Smooth muscle cell (in vitro differentiated cells): ENCODE measurements around the gene RPS5. TPM values are rescaled to one million over a fixed set of nuclear protein-coding genes. Genes with fewer than 3 reads are reported as not detected.
"Not testable (repeated sequence)": the region's sequence is repeated elsewhere in the genome, so short reads cannot be mapped to it uniquely, and the experiment has no call there.

Experiments
- DNase-seq: peaks from one replicate; lab custom pipeline; 2025; ENCODE audit not compliant: unreplicated experiment; lab: John Stamatoyannopoulos, UW
- H2AFZ ChIP-seq: fragments of 200-600 bp; sonication (generic); 2 replicates; pipeline ENCODE4 v1.6.0; 2016; ENCODE audit warnings: antibody characterized with exemption, low read depth, mild to moderate bottlenecking
- H3F3A ChIP-seq: fragments of 200-600 bp; sonication (generic); 2 replicates; pipeline ENCODE4 v1.6.0; 2017; ENCODE audit warnings: antibody characterized with exemption, low read depth
- H3K27ac ChIP-seq: fragments of 200-600 bp; sonication (generic); 2 replicates; pipeline ENCODE4 v1.5.1; 2016; ENCODE audit warnings: low read depth, mild to moderate bottlenecking
- H3K27me3 ChIP-seq: fragments of 200-600 bp; sonication (generic); 2 replicates; pipeline ENCODE4 v1.6.1; 2016; ENCODE audit warnings: low read depth, mild to moderate bottlenecking
- H3K36me3 ChIP-seq: fragments of 200-600 bp; sonication (generic); 2 replicates; pipeline ENCODE4 v1.5.1; 2016; ENCODE audit warnings: low read depth
- H3K4me1 ChIP-seq: fragments of 200-600 bp; sonication (generic); 2 replicates; pipeline ENCODE4 v1.5.1; 2016; ENCODE audit warnings: low read depth
- H3K4me2 ChIP-seq: fragments of 200-600 bp; sonication (generic); 2 replicates; pipeline ENCODE4 v1.6.0; 2016; ENCODE audit warnings: mild to moderate bottlenecking
- H3K4me3 ChIP-seq: fragments of 200-600 bp; sonication (generic); 2 replicates; pipeline ENCODE4 v1.5.1; 2016; ENCODE audit warnings: mild to moderate bottlenecking
- H3K79me2 ChIP-seq: fragments of 200-600 bp; sonication (generic); 2 replicates; pipeline ENCODE4 v1.6.0; 2016; ENCODE audit warnings: low read depth, mild to moderate bottlenecking
- H3K9ac ChIP-seq: fragments of 200-600 bp; sonication (generic); 2 replicates; pipeline ENCODE4 v1.6.0; 2016; ENCODE audit warnings: low read depth
- H3K9me3 ChIP-seq: fragments of 200-600 bp; sonication (generic); replicated peaks from 2 replicates; pipeline ENCODE4 v1.5.1; 2016; ENCODE audit warnings: low read depth
- H4K20me1 ChIP-seq: fragments of 200-600 bp; sonication (generic); 2 replicates; pipeline ENCODE4 v1.6.0; 2016; ENCODE audit warnings: low read depth
- WGBS: methylation state at CpG from one replicate; pipeline ENCODE4 v1.1.7; 2016; ENCODE audit warnings: low lambda C conversion rate; 5-methylcytosine and 5-hydroxymethylcytosine counted together
- polyA plus RNA-seq: library from polyadenylated mRNA; unstranded; fragments of >200 nt; fragmentation: Nextera tagmentation; extraction: Ambion mirVana; gene quantifications from 2 replicates; pipeline ENCODE4 v1.2.1, GENCODE V29; 2016
- total RNA-seq: library from RNA; depleted of rRNA; stranded (reverse); fragments of >200 nt; gene quantifications from 2 replicates; pipeline ENCODE4 v1.2.3, GENCODE V29; 2014
- TF ChIP-seq, protein P1 (sequence below): fragments of 200-600 bp; sonication (generic); IDR thresholded peaks from 2 replicates; pipeline ENCODE4 v1.5.1; 2017; ENCODE audit warnings: borderline replicate concordance, mild to moderate bottlenecking, antibody characterized with exemption; ENCODE audit not compliant: insufficient read depth, poor library complexity, severe bottlenecking

The RPS5 gene
- total and polyA plus RNA-seq, 2 experiments from 2014 or later: 684 to 1,773 TPM

DNA sequence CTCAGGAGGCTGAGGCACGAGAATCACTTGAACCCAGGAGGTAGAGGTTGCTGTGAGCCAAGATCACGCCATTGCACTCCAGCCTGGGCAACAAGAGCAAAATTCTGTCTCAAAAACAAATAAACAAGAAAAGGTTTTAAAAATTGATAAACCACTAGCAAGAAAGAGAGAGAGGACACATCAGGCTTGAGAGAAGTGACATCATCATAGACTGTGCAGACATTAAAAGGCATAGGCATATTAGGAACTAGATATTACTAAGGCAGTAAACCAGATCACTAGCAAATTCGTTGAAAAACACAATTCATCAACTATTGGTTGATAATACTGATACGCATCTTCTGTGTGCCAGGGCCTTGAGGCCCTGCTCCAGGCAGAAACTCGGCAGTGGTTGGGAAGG is 41.5 kb upstream of the RPS5 start:
- Histone ChIP-seq H4K20me1 (peaks cover 27% of the 10 kb centered on the region), H3F3A (no peaks in the 10 kb centered on the region), H3K9ac (no peak overlapping the region), H3K4me1 (peaks cover 8% of the 10 kb centered on the region), H3K36me3 (no peaks in the 10 kb centered on the region), H2AFZ (no peak overlapping the region), H3K79me2 (peaks cover 53% of the 10 kb centered on the region), H3K4me3 (no peak overlapping the region), H3K4me2 (peak overlapping the region; percentile 95), H3K27ac (no peak overlapping the region), H3K9me3 (no peaks in the 10 kb centered on the region), H3K27me3 (no peaks in the 10 kb centered on the region)
- DNase-seq: no peak
- WGBS: 96% methylated on average over 5 of the region's 5 CpGs
- TF ChIP-seq, protein P1, sequence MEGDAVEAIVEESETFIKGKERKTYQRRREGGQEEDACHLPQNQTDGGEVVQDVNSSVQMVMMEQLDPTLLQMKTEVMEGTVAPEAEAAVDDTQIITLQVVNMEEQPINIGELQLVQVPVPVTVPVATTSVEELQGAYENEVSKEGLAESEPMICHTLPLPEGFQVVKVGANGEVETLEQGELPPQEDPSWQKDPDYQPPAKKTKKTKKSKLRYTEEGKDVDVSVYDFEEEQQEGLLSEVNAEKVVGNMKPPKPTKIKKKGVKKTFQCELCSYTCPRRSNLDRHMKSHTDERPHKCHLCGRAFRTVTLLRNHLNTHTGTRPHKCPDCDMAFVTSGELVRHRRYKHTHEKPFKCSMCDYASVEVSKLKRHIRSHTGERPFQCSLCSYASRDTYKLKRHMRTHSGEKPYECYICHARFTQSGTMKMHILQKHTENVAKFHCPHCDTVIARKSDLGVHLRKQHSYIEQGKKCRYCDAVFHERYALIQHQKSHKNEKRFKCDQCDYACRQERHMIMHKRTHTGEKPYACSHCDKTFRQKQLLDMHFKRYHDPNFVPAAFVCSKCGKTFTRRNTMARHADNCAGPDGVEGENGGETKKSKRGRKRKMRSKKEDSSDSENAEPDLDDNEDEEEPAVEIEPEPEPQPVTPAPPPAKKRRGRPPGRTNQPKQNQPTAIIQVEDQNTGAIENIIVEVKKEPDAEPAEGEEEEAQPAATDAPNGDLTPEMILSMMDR: no peak

DNA sequence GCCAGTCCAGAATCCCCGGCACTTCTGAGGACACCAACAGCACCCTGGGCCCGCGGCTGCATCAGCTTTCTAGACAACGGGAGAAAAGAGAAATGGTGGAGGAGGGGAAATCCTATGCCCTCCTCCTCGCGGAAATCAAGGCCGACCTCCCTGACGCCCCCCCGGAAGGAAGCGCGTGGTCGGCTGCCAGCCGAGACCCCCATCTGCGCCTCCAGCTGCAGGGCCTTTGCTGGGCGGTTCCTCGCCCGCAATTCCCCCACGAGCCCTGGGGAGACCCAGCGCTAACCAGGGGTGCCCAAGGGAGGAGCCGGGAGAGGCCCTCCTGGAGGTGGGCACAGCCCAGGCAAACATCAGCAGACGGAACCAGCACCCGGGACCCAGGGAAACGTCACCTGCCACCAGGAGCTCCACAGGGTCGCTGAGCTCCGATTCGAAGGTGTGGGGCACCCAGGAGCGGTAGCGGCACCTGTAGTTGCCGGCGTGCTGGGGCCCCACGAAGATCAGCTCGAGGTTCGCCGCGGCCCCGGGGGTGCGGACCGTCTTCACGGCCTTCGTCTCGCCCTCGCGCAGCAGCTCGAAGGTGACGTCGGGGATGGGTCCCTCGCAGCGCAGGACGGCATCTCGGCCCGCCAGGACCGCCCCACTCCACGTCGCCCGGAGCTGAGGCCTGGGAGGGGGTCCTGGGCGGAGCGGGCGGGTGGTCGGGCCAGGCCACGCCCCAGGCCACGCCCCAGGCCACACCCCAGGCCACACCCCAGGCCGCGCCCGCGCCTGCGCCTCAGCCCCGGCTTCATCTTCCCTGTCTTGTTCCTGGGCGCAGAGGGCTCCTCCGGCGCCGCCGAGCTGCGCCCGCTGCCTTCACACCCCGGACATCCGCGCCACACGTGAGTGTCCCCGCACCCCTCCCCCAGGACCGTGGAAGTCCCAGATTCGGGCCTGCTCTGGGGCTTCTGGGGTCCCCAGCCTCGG is 39.8 kb upstream of the RPS5 start:
- TF ChIP-seq, protein P1: no peak

DNA sequence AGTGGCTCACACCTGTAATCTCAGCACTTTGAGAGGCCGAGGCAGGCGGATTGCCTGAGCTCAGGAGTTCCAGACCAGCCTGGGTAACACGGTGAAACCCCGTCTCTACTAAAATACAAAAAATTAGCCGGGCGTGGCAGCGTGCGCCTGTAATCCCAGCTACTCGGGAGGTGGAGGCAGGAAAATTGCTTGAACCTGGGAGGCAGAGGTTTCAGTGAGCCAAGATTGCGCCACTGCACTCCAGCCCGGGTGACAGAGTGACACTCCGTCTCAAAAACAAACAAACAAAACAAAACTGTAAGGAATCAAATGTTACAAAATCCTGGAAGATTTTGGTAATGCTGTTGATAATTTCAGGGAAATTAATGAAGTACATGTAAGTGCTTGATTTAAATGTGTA is 39.0 kb upstream of the RPS5 start:
- not testable (repeated sequence) for H3K36me3 ChIP-seq, H3K9me3 ChIP-seq, DNase-seq, H4K20me1 ChIP-seq, H3K4me1 ChIP-seq, H3K27me3 ChIP-seq, H3K27ac ChIP-seq, H3F3A ChIP-seq
- H3K4me3 ChIP-seq: peak overlapping the region; percentile 96
- H3K79me2 ChIP-seq: peaks cover 53% of the 10 kb centered on the region
- peak overlapping the region; percentile 98 for H2AFZ ChIP-seq
- peak overlapping the region; percentile 46 for H3K9ac ChIP-seq
- 7% methylated on average over 12 of the region's 12 CpGs for WGBS
- peak overlapping the region; percentile 95 for H3K4me2 ChIP-seq

More for the DNA sequence above, 39.8 kb upstream of the RPS5 start:
- DNase-seq: peak; percentile 75
- H3K4me3 ChIP-seq: peak overlapping the region; percentile 96
- H3F3A ChIP-seq: no peaks in the 10 kb centered on the region
- no peaks in the 10 kb centered on the region for H3K9me3 ChIP-seq
- H3K79me2 ChIP-seq: peaks cover 53% of the 10 kb centered on the region
- H4K20me1 ChIP-seq: peaks cover 13% of the 10 kb centered on the region
- peak overlapping the region; percentile 81 for H3K9ac ChIP-seq
- H3K36me3 ChIP-seq: no peaks in the 10 kb centered on the region
- WGBS: 2% methylated on average over 72 of the region's 82 CpGs
- no peaks in the 10 kb centered on the region for H3K27me3 ChIP-seq
- peak overlapping the region; percentile 98 for H2AFZ ChIP-seq
- peaks cover 8% of the 10 kb centered on the region for H3K4me1 ChIP-seq
- H3K4me2 ChIP-seq: peak overlapping the region; percentile 95
- peak overlapping the region; percentile 63 for H3K27ac ChIP-seq

DNA sequence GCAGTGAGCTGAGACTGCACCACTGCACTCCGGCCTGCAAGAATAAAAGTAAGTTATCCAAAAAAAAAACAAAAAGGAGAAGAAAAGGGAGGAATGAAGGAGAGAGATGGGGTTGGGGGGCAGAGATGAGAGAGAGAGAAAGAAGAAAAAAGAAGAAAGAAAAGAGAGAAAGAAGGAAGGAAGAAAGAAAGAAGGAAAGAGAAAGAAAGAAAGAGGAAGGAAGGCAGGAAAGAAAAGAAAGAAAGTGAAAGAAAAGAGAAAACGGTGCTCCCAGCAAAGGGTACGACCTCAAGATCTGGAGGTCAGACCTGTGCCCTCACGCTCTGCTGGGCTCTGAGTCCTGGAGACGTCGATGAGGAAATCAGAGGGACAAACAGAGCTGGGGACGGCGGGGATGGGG is 37.5 kb upstream of the RPS5 start:
- no peak overlapping the region for H3K4me3 ChIP-seq
- H3K9ac ChIP-seq: no peak overlapping the region
- no peak overlapping the region for H2AFZ ChIP-seq
- no peak overlapping the region for H3K27ac ChIP-seq
- WGBS: 94% methylated on average over 8 of the region's 8 CpGs
- no peaks in the 10 kb centered on the region for H3K27me3 ChIP-seq
- H3K9me3 ChIP-seq: no peaks in the 10 kb centered on the region
- TF ChIP-seq, protein P1: no peak
- H3F3A ChIP-seq: no peaks in the 10 kb centered on the region
- H3K79me2 ChIP-seq: peaks cover 48% of the 10 kb centered on the region
- H3K4me2 ChIP-seq: no peak overlapping the region
- H3K36me3 ChIP-seq: no peaks in the 10 kb centered on the region
- peaks cover 7% of the 10 kb centered on the region for H4K20me1 ChIP-seq
- H3K4me1 ChIP-seq: peaks cover 8% of the 10 kb centered on the region
- no peak for DNase-seq
